HepG2 (cell line): ENCODE results near the gene VAC14. TPM values are rescaled to one million over a fixed set of nuclear protein-coding genes. Genes with fewer than 3 reads are reported as not detected.

Experiments used
- ATAC-seq: fragments of 200-7000 bp; cut with Tn5 transposase; 3 replicates; pipeline ENCODE4 v1.9.1; 2020; ENCODE audit warnings: mild to moderate bottlenecking, moderate library complexity
- BruUV-seq: library from RNA; stranded (reverse); fragments of 400-500 nt; replicated peaks from 2 replicates; lab custom pipeline; 2021; lab: Mats Ljungman, UMichigan
- CTCF ChIA-PET: fragments of 300-600 bp; formaldehyde crosslinking; extraction: SDS; loops from one replicate; lab custom pipeline; 2021; ENCODE audit warnings: low total read pairs, inconsistent platforms, low intra/inter-chr PET ratio; lab: Yijun Ruan, JAX
- POLR2A ChIA-PET: fragments of 350-600 bp; sonication (Branson Sonifier 250); formaldehyde crosslinking; loops from one replicate; lab custom pipeline; 2020; ENCODE audit warnings: antibody characterized with exemption, inconsistent platforms; lab: Yijun Ruan, JAX
- DNase-seq: peaks from one replicate; pipeline ENCODE4 v3.0.0-alpha.2; 2015; ENCODE audit warnings: low spot score
- FAIRE-seq: peaks from 3 replicates; lab custom pipeline; 2011; peaks lifted over from hg19 to GRCh38; lab: Jason Lieb, UNC
- H2AFZ ChIP-seq: one replicate; pipeline ENCODE4 v1.6.1; 2011; ENCODE audit warnings: low read length, inconsistent platforms
- H3K27ac ChIP-seq: fragments of 300-600 bp; 3 replicates; pipeline ENCODE4 v1.8.0; 2011; ENCODE audit warnings: mixed run types, mild to moderate bottlenecking, mixed read lengths, low read length, inconsistent platforms; ENCODE audit not compliant: insufficient read depth; ENCODE audit errors: extremely low read length
- H3K27me3 ChIP-seq, 2 experiments: fragments of 200-600 bp in 1 of 2; 2 replicates in 1 of 2; 3 replicates in 1 of 2; pipeline versions ENCODE4 v1.6.0 to v1.8.0; 2011; ENCODE audit warnings: low read length in 2 of 2, mild to moderate bottlenecking in 2 of 2, moderate library complexity in 2 of 2, inconsistent platforms in 1 of 2; ENCODE audit not compliant: insufficient read depth in 2 of 2, control insufficient read depth in 1 of 2
- H3K36me3 ChIP-seq, 2 experiments: fragments of 200-600 bp in 1 of 2; replicated peaks in 1 of 2; 2 replicates in 1 of 2; 3 replicates in 1 of 2; pipeline versions ENCODE4 v1.5.1 to v1.8.0; 2011; ENCODE audit warnings: low read length in 2 of 2, inconsistent platforms in 1 of 2; ENCODE audit not compliant: insufficient read depth in 2 of 2, control insufficient read depth in 1 of 2
- H3K4me1 ChIP-seq: 2 replicates; pipeline ENCODE4 v1.5.1; 2012; ENCODE audit warnings: low read length, inconsistent platforms; ENCODE audit not compliant: insufficient read depth
- H3K4me2 ChIP-seq: 2 replicates; pipeline ENCODE4 v1.6.0; 2011; ENCODE audit warnings: low read depth, low read length, inconsistent platforms
- H3K4me3 ChIP-seq, 3 experiments: fragments of 200-600 bp in 1 of 3; sonication (generic), shearing (Covaris generic) in 1 of 3; replicated peaks in 1 of 3; 2 replicates each; pipeline ENCODE4 v1.5.1; 2011 to 2016; ENCODE audit warnings: low read length in 3 of 3, inconsistent platforms in 2 of 3, low read depth in 2 of 3, mild to moderate bottlenecking in 2 of 3, control low read depth in 1 of 3, mixed read lengths in 1 of 3; ENCODE audit not compliant: insufficient read depth in 1 of 3
- H3K79me2 ChIP-seq: one replicate; pipeline ENCODE4 v1.6.1; 2011; ENCODE audit warnings: low read length, inconsistent platforms; ENCODE audit not compliant: insufficient read depth
- H3K9ac ChIP-seq: 2 replicates; pipeline ENCODE4 v1.6.0; 2011; ENCODE audit warnings: mild to moderate bottlenecking, low read depth, low read length, inconsistent platforms; ENCODE audit not compliant: insufficient read depth
- H3K9me3 ChIP-seq: 2 replicates; pipeline ENCODE4 v1.5.1; 2012; ENCODE audit warnings: mild to moderate bottlenecking, low read length
- H4K20me1 ChIP-seq: 2 replicates; pipeline ENCODE4 v1.6.0; 2011; ENCODE audit warnings: inconsistent platforms, mild to moderate bottlenecking, low read length, moderate library complexity; ENCODE audit not compliant: insufficient read depth
- BRF2 ChIP-seq: sonication (generic); formaldehyde crosslinking; IDR thresholded peaks from 2 replicates; pipeline ENCODE4 v1.8.1; 2022; ENCODE audit warnings: mild to moderate bottlenecking, missing genetic modification reagents
- IRX3 ChIP-seq: sonication (generic); formaldehyde crosslinking; IDR thresholded peaks from 2 replicates; pipeline ENCODE4 v1.8.1; 2023; ENCODE audit warnings: mild to moderate bottlenecking, low read depth, missing genetic modification reagents, borderline replicate concordance
- PBX2 ChIP-seq: IDR thresholded peaks from 2 replicates; pipeline ENCODE4 v1.6.1; 2016; ENCODE audit warnings: control low read depth
- ZFP91 ChIP-seq: sonication (generic); formaldehyde crosslinking; IDR thresholded peaks from 2 replicates; pipeline ENCODE4 v1.9.0; 2022; ENCODE audit warnings: missing genetic modification reagents, mild to moderate bottlenecking, borderline replicate concordance
- ZNF18 ChIP-seq: sonication (generic); formaldehyde crosslinking; IDR thresholded peaks from 2 replicates; pipeline ENCODE4 v1.8.0; 2022; ENCODE audit warnings: mild to moderate bottlenecking, missing genetic modification reagents; ENCODE audit not compliant: insufficient replicate concordance
- ZNF318 ChIP-seq: sonication (generic); formaldehyde crosslinking; IDR thresholded peaks from 2 replicates; pipeline ENCODE4 v1.4.0; 2020; ENCODE audit warnings: mild to moderate bottlenecking, missing genetic modification reagents
- ZNF644 ChIP-seq: IDR thresholded peaks from 2 replicates; pipeline ENCODE4 v1.6.1; 2016; ENCODE audit warnings: low read depth
- WGBS: methylation state at CpG from one replicate; pipeline ENCODE4 v1.1.6; 2017; ENCODE audit warnings: low lambda C conversion rate; 5-methylcytosine and 5-hydroxymethylcytosine counted together
- in situ Hi-C: cut with HindIII; loops from 2 replicates; pipeline ENCODE4 v1.10.0; 2017; ENCODE audit warnings: low pct_unique_long_range_greater_than_20kb; ENCODE audit not compliant: extremely low pct_ligation_motif_present
- intact Hi-C: fragments of 100-400 bp; cut with micrococcal nuclease; formaldehyde crosslinking; loops from one replicate; pipeline ENCODE4 v1.10.0; 2022; ENCODE audit not compliant: unreplicated experiment
- polyA plus RNA-seq, 8 experiments: library from polyadenylated mRNA; depleted of rRNA in 3 of 8; stranded (reverse) in 7 of 8; unstranded in 1 of 8; fragments of >200 nt; fragmentation: Illumina TruSeq in 4 of 8; extraction: Trizol in 4 of 8; gene quantifications; 2 replicates each; pipeline versions ENCODE4 v1.2.1 to v1.2.3, GENCODE V29; 2011 to 2016; ENCODE audit warnings: low read depth in 4 of 8, missing spikeins in 1 of 8, mixed read lengths in 1 of 8; ENCODE audit not compliant: insufficient read depth in 1 of 8
- total RNA-seq, 5 experiments: library from RNA; depleted of rRNA; stranded (reverse); fragments of >200 nt; fragmentation: Illumina TruSeq; extraction: Trizol; gene quantifications; 2 replicates each; pipeline ENCODE4 v1.2.3, GENCODE V29; 2016; ENCODE audit warnings: low read depth in 1 of 5

Gene VAC14
- total and polyA plus RNA-seq, 2 of the 13 experiments (the other 11 are each of a cell fraction or from before 2014, with no cell fraction given) = 23.5 to 24.6 TPM

GRCh38 chr16:70746040-70746707 lies 54.8 kb downstream of the VAC14 start:
- FAIRE-seq (peak; percentile 15), ATAC-seq (peak; percentile 60), DNase-seq (peak; percentile 92)
- no peaks in the 10 kb centered on the region for H3K9me3 ChIP-seq
- H2AFZ ChIP-seq = no peak overlapping the region
- peaks cover 56% of the 10 kb centered on the region for H3K4me1 ChIP-seq
- no peaks in the 10 kb centered on the region for H3K79me2 ChIP-seq
- CTCF ChIA-PET = interaction anchor here (0.9 kb wide), 1 partner anchor 25 kb away, joined by 3 read pairs; no protein-coding TSS in a partner anchor
- in situ Hi-C loops (no loop called here), intact Hi-C loops (loop anchor here (2.0 kb wide), 2 partner anchors 21 to 63 kb away; no protein-coding TSS in a partner anchor)
- H4K20me1 ChIP-seq = no peaks in the 10 kb centered on the region
- 10% methylated on average over 11 of the region's 12 CpGs for WGBS
- no peaks in the 10 kb centered on the region for H3K27me3 ChIP-seq
- BruUV-seq = TSS peak; percentile 83
- peaks cover 6 to 24% of the 10 kb centered on the region in 2 experiments for H3K36me3 ChIP-seq
- peak overlapping the region; percentile 68 for H3K4me2 ChIP-seq
- H3K4me3 ChIP-seq = peak overlapping the region; percentile 9 to 51 (median 10); a peak in 4 of 6 replicates
- H3K9ac ChIP-seq = peak overlapping the region; percentile 77
- H3K27ac ChIP-seq = peak overlapping the region; percentile 93
- POLR2A ChIA-PET = interaction anchor here (0.8 to 13.4 kb wide), 25 partner anchors 8 to 365 kb away, joined by 3 to 357 read pairs (median 6); partner anchors contain the start of gene MTSS2
- peak; percentile 97 for TF ChIP-seq ZNF318
- no peak for TF ChIP-seq IRX3
- TF ChIP-seq ZNF18 = no peak
- peak; percentile 31; the same call in 1 of the 2 replicates for TF ChIP-seq ZNF644
- no peak; the same call in none of the 2 replicates for TF ChIP-seq PBX2
- TF ChIP-seq BRF2 (CRISPR knock-in tag) = no peak
- TF ChIP-seq ZFP91 (CRISPR knock-in tag) = no peak; the same call in 1 of the 2 replicates
